ENCODE data around the gene CALCR.
"Not testable (repeated sequence)": the region's sequence is repeated elsewhere in the genome, so short reads cannot be mapped to it uniquely, and the experiment has no call there.

Gene CALCR

GRCh38 chr7:93574646-93575554 lies at the start of gene CALCR:
Gene CALCR, minus strand, starts transcription at chr7:93574724. Its CDS starts 87,743 bp downstream, at chr7:93486981.
- no peak for DNase-seq (ENCODE audit: low read depth)

- no peak for DNase-seq (ENCODE audit: low read depth)
These were observed 49.3 kb upstream of the CALCR start for GRCh38 chr7:93623816-93624215.

- peak; percentile 27 for DNase-seq (ENCODE audit: low read depth)
These were observed 47.8 kb upstream of the CALCR start for GRCh38 chr7:93622036-93623033.

- DNase-seq (ENCODE audit: low read depth): no peak
These were observed 46.3 kb upstream of the CALCR start for GRCh38 chr7:93620864-93621263.

- DNase-seq (ENCODE audit: low read depth): no peak
These were observed 45.5 kb upstream of the CALCR start for GRCh38 chr7:93620057-93620456.

- peak; percentile 3 for DNase-seq (ENCODE audit: low read depth)
These were observed 26.8 kb upstream of the CALCR start for GRCh38 chr7:93601363-93601762.

- no peak for DNase-seq (ENCODE audit: low read depth)
These were observed 19.7 kb upstream of the CALCR start for GRCh38 chr7:93594250-93594649.

GRCh38 chr7:93592588-93593266 lies 18.2 kb upstream of the CALCR start:
- no peak for DNase-seq (ENCODE audit: low read depth)

- not testable (repeated sequence) for DNase-seq (ENCODE audit: low read depth)
These were observed 16.9 kb upstream of the CALCR start for GRCh38 chr7:93591224-93592050.

- not testable (repeated sequence) for DNase-seq (ENCODE audit: low read depth)
These were observed 11.9 kb upstream of the CALCR start for GRCh38 chr7:93586479-93586865.

- not testable (repeated sequence) for DNase-seq (ENCODE audit: low read depth)
These were observed 11.4 kb upstream of the CALCR start for GRCh38 chr7:93585694-93586478.

- DNase-seq (ENCODE audit: low read depth): no peak
These were observed 4.9 kb upstream of the CALCR start for GRCh38 chr7:93579431-93579830.

- no peak for DNase-seq (ENCODE audit: low read depth)
These were observed 4.2 kb upstream of the CALCR start for GRCh38 chr7:93578762-93579161.

- peak; percentile 4 for DNase-seq (ENCODE audit: low read depth)
These were observed 1.3 kb upstream of the CALCR start for GRCh38 chr7:93575555-93576399.

- no peak for DNase-seq (ENCODE audit: low read depth)
These were observed 267 bp downstream of the CALCR start for GRCh38 chr7:93574269-93574645.

- no peak for DNase-seq (ENCODE audit: low read depth)
These were observed 5.3 kb downstream of the CALCR start for GRCh38 chr7:93569189-93569588.

- peak; percentile 4 for DNase-seq (ENCODE audit: low read depth)
These were observed 7.6 kb downstream of the CALCR start for GRCh38 chr7:93566876-93567275.

GRCh38 chr7:93563584-93563983 lies 10.9 kb downstream of the CALCR start:
- DNase-seq (ENCODE audit: low read depth): no peak

GRCh38 chr7:93562936-93563335 lies 11.6 kb downstream of the CALCR start:
- no peak for DNase-seq (ENCODE audit: low read depth)
